Gastrocnemius medialis (tissue), 4 donors: Measurements from ENCODE around the gene ARHGAP26.

Experiments
- CTCF ChIP-seq, 5 experiments: fragments of 450-650 bp in 3 of 5; fragments of 200-600 bp in 2 of 5; sonication (generic) in 2 of 5; IDR thresholded peaks in 4 of 5; conservative IDR thresholded peaks in 1 of 5; 1 replicate in 4 of 5; 2 replicates in 1 of 5; pipeline ENCODE4 v1.5.1; 2016 to 2019; ENCODE audit warnings: antibody characterized with exemption in 5 of 5, mild to moderate bottlenecking in 3 of 5, moderate library complexity in 3 of 5
- POLR2A ChIP-seq, 2 donors: fragments of 450-650 bp; IDR thresholded peaks; one replicate each; pipeline ENCODE4 v1.6.1; 2017; ENCODE audit warnings: antibody characterized with exemption in 2 of 2, mild to moderate bottlenecking in 2 of 2, moderate library complexity in 2 of 2

DNA sequence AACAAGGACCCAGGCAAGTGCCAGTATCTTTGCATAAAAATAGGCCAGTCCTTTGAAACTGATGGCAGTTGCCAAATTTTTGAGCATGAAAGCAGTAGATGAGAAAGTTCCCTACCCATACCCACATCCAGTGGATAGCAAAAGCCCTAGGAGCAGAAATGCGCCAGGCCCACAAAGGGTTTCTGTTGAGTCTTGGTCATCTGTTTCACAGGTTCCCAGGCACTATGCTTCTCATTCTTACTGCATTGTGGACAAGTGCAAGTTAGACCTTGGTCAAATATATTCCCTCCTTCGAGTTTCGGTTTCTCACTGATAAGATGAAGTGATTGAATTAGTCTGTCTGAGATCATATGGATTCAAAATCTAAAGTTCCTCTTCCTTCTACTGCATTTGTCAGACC, 481.0 kb downstream of the ARHGAP26 start:
- TF ChIP-seq POLR2A (IDR thresholded peaks at IDR 0.05) (no peak), CTCF (IDR thresholded peaks at IDR 0.05 in 4 of 5, conservative IDR thresholded peaks at IDR 0.05 in 1 of 5) (no peak)
